Astrocyte (in vitro differentiated cells and primary cell): ENCODE results near the gene GHRHR. TPM values are rescaled to one million over a fixed set of nuclear protein-coding genes. Genes with fewer than 3 reads are reported as not detected.

Experiments used
- DNase-seq: peaks from one replicate; pipeline ENCODE4 v3.0.0-alpha.2; 2010; ENCODE audit warnings: low read depth
- FAIRE-seq: peaks from 2 replicates; lab custom pipeline; 2011; peaks lifted over from hg19 to GRCh38; lab: Jason Lieb, UNC
- H2AFZ ChIP-seq: 2 replicates; pipeline ENCODE4 v1.6.0; 2012; ENCODE audit warnings: low read depth, low read length, inconsistent platforms
- H3K27ac ChIP-seq: 2 replicates; pipeline ENCODE4 v1.5.1; 2011; ENCODE audit warnings: low read depth, low read length, inconsistent platforms
- H3K27me3 ChIP-seq: 2 replicates; pipeline ENCODE4 v1.6.0; 2011; ENCODE audit warnings: low read length, inconsistent platforms; ENCODE audit not compliant: insufficient read depth
- H3K36me3 ChIP-seq: 2 replicates; pipeline ENCODE4 v1.5.1; 2011; ENCODE audit warnings: low read length, inconsistent platforms; ENCODE audit not compliant: insufficient read depth
- H3K4me1 ChIP-seq: 2 replicates; pipeline ENCODE4 v1.5.1; 2011; ENCODE audit warnings: low read length, inconsistent platforms; ENCODE audit not compliant: insufficient read depth
- H3K4me2 ChIP-seq: 2 replicates; pipeline ENCODE4 v1.6.0; 2012; ENCODE audit warnings: low read length, inconsistent platforms
- H3K4me3 ChIP-seq: 2 replicates; pipeline ENCODE4 v1.5.1; 2011; ENCODE audit warnings: low read depth, mild to moderate bottlenecking, low read length, inconsistent platforms; ENCODE audit not compliant: insufficient read depth
- H3K79me2 ChIP-seq: 2 replicates; pipeline ENCODE4 v1.6.0; 2012; ENCODE audit warnings: mild to moderate bottlenecking, low read length, inconsistent platforms; ENCODE audit not compliant: insufficient read depth
- H3K9ac ChIP-seq: 2 replicates; pipeline ENCODE4 v1.6.0; 2012; ENCODE audit warnings: mild to moderate bottlenecking, low read length, inconsistent platforms
- H3K9me3 ChIP-seq: 2 replicates; pipeline ENCODE4 v1.5.1; 2012; ENCODE audit warnings: low read depth, mild to moderate bottlenecking, low read length, inconsistent platforms; ENCODE audit not compliant: insufficient read depth
- H4K20me1 ChIP-seq: 2 replicates; pipeline ENCODE4 v1.6.0; 2012; ENCODE audit warnings: low read length, inconsistent platforms; ENCODE audit not compliant: insufficient read depth
- H3K27ac Mint-ChIP-seq: one replicate; pipeline ENCODE4 v1.8.0; 2021; ENCODE audit warnings: mild to moderate bottlenecking, mixed read lengths; ENCODE audit not compliant: unreplicated experiment
- H3K27me3 Mint-ChIP-seq: one replicate; pipeline ENCODE4 v1.8.0; 2021; ENCODE audit warnings: low read depth, mixed read lengths; ENCODE audit not compliant: unreplicated experiment
- H3K36me3 Mint-ChIP-seq: one replicate; pipeline ENCODE4 v1.8.0; 2021; ENCODE audit warnings: low read depth, mixed read lengths; ENCODE audit not compliant: unreplicated experiment
- H3K4me1 Mint-ChIP-seq: one replicate; pipeline ENCODE4 v1.8.0; 2021; ENCODE audit warnings: low read depth, mixed read lengths; ENCODE audit not compliant: unreplicated experiment
- H3K4me3 Mint-ChIP-seq: one replicate; pipeline ENCODE4 v1.8.0; 2021; ENCODE audit warnings: mild to moderate bottlenecking, moderate library complexity, mixed read lengths; ENCODE audit not compliant: unreplicated experiment
- H3K9me3 Mint-ChIP-seq: one replicate; pipeline ENCODE4 v1.8.0; 2021; ENCODE audit warnings: mild to moderate bottlenecking, mixed read lengths; ENCODE audit not compliant: unreplicated experiment
- EZH2 ChIP-seq: IDR thresholded peaks from 2 replicates; pipeline ENCODE4 v1.6.1; 2012; ENCODE audit warnings: mild to moderate bottlenecking, low read length, inconsistent platforms; ENCODE audit not compliant: insufficient read depth
- total RNA-seq: library from RNA; stranded (reverse); gene quantifications from 2 replicates; pipeline ENCODE4 v1.2.1, GENCODE V29; 2021
- TF ChIP-seq, protein P1 (sequence below): IDR thresholded peaks from 2 replicates; pipeline ENCODE4 v1.5.1; 2011; ENCODE audit warnings: low read depth, mild to moderate bottlenecking, inconsistent platforms, low read length, moderate library complexity; ENCODE audit not compliant: insufficient read depth

The GHRHR gene
- total RNA-seq, 1 donor from 2014 or later = not detected

DNA sequence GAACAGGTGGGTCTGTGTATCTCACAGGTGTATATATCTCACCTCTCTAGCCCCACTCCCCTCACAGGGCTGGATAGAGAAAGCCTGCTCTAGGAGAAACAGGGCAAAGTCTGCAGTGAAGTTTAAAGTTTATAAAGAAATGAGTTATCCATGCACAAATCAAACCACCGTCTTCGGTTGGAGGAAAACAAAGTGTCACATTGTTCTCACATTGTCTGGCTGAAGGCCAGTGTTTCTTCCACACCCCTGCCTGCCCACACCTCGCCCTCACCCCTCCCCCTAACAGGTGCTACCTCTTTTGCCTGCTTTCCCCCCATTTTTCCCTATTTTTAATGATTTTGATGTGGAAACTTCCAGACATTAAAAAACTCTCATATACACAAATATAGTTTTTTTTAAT lies 26.3 kb upstream of the GHRHR start:
- Mint-ChIP-seq H3K4me3 (no peak overlapping the region), H3K36me3 (no peaks in the 10 kb centered on the region), H3K9me3 (peaks cover 2% of the 10 kb centered on the region), H3K27ac (no peak overlapping the region), H3K27me3 (peaks cover 24% of the 10 kb centered on the region), H3K4me1 (peaks cover under 1% of the 10 kb centered on the region)
- peaks cover 4% of the 10 kb centered on the region for H3K4me1 ChIP-seq
- H4K20me1 ChIP-seq = no peaks in the 10 kb centered on the region
- H3K4me2 ChIP-seq = no peak overlapping the region
- TF ChIP-seq, protein P1, sequence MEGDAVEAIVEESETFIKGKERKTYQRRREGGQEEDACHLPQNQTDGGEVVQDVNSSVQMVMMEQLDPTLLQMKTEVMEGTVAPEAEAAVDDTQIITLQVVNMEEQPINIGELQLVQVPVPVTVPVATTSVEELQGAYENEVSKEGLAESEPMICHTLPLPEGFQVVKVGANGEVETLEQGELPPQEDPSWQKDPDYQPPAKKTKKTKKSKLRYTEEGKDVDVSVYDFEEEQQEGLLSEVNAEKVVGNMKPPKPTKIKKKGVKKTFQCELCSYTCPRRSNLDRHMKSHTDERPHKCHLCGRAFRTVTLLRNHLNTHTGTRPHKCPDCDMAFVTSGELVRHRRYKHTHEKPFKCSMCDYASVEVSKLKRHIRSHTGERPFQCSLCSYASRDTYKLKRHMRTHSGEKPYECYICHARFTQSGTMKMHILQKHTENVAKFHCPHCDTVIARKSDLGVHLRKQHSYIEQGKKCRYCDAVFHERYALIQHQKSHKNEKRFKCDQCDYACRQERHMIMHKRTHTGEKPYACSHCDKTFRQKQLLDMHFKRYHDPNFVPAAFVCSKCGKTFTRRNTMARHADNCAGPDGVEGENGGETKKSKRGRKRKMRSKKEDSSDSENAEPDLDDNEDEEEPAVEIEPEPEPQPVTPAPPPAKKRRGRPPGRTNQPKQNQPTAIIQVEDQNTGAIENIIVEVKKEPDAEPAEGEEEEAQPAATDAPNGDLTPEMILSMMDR = no peak
- TF ChIP-seq EZH2 = no peak
- no peak overlapping the region for H3K9ac ChIP-seq
- H3K79me2 ChIP-seq = no peaks in the 10 kb centered on the region
- no peaks in the 10 kb centered on the region for H3K36me3 ChIP-seq
- no peaks in the 10 kb centered on the region for H3K9me3 ChIP-seq
- no peak overlapping the region for H3K4me3 ChIP-seq
- peaks cover 34% of the 10 kb centered on the region for H3K27me3 ChIP-seq
- no peak for DNase-seq
- FAIRE-seq = no peak
- H2AFZ ChIP-seq = no peak overlapping the region
- no peak overlapping the region for H3K27ac ChIP-seq

DNA sequence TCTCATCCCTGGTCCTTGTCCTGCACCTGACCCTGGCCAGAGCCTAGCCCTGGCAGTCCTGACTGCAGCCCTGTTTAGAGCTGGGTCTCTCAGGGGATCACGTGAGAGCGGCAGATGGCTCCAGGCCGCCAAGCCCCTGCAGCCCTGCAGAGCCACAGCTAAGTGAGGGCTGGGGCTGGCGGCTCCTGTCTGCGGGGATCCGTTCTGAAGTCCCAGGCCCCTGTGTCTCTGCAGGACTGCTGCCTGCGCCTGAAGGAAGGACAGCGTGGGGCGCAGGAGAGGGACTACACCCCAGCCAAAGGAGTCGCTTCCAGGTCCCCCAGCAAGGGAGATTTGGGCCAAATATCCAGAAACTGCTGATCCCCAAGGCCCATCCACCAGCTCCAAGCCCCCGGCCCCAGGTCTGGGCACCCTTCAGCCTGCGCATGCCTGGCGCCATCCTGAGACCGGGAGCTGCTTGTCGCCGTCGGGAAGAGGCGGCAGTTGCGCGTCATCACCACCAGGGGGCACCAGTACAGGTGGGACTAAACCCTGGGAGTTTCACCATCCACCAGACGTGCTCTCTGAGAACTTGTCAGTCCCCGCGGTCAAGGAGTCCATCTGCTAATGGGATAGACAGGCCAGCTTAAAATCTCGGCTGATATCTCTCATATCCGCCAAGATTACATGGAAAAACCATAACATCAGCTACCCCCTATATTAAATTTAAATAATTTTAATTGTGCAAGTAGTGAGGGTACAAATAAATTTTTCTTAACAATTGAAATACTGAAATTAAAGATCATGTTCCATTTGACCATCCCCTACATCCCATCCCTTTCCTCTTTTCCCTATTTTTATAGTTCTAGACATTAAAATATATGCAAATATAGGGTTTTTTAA lies 25.1 kb upstream of the GHRHR start:
- peak; percentile 9 for FAIRE-seq
- peak; percentile 27 for DNase-seq
- H3K79me2 ChIP-seq = no peaks in the 10 kb centered on the region
- no peaks in the 10 kb centered on the region for H4K20me1 ChIP-seq
- H2AFZ ChIP-seq = peak overlapping the region; percentile 89
- Mint-ChIP-seq H3K27me3 (peaks cover 20% of the 10 kb centered on the region), H3K9me3 (peaks cover 2% of the 10 kb centered on the region), H3K36me3 (no peaks in the 10 kb centered on the region), H3K4me3 (no peak overlapping the region), H3K4me1 (no peaks in the 10 kb centered on the region), H3K27ac (no peak overlapping the region)
- H3K27ac ChIP-seq = no peak overlapping the region
- TF ChIP-seq EZH2 = no peak
- TF ChIP-seq, protein P1 = peak; percentile 88
- H3K4me3 ChIP-seq = peak overlapping the region; percentile 37
- H3K9me3 ChIP-seq = no peaks in the 10 kb centered on the region
- peaks cover 4% of the 10 kb centered on the region for H3K4me1 ChIP-seq
- no peak overlapping the region for H3K9ac ChIP-seq
- H3K4me2 ChIP-seq = peak overlapping the region; percentile 77
- H3K27me3 ChIP-seq = peaks cover 39% of the 10 kb centered on the region
- H3K36me3 ChIP-seq = no peaks in the 10 kb centered on the region
